OCI-M2 (cell line): ENCODE results near the gene CEP85.
"Not testable (repeated sequence)": the region's sequence is repeated elsewhere in the genome, so short reads cannot be mapped to it uniquely, and the experiment has no call there.

Experiments
- DNase-seq: peaks from one replicate; lab custom pipeline; 2025; ENCODE audit not compliant: unreplicated experiment; lab: John Stamatoyannopoulos, UW

The CEP85 gene

GRCh38 chr1:26290122-26290881 is 56.3 kb downstream of the CEP85 start:
- no peak for DNase-seq

GRCh38 chr1:26290882-26291261 is 56.9 kb downstream of the CEP85 start:
- no peak for DNase-seq

- DNase-seq: no peak
Observed at GRCh38 chr1:26291433-26291832, 57.4 kb downstream of the CEP85 start.

GRCh38 chr1:26291939-26292338 is 57.9 kb downstream of the CEP85 start:
- DNase-seq: no peak

- DNase-seq: not testable (repeated sequence)
Observed at GRCh38 chr1:26292735-26293134, 58.7 kb downstream of the CEP85 start.

GRCh38 chr1:26293911-26294463 is 60.0 kb downstream of the CEP85 start:
- DNase-seq: no peak

- no peak for DNase-seq
Observed at GRCh38 chr1:26295194-26296138, 61.5 kb downstream of the CEP85 start.

- DNase-seq: no peak
Observed at GRCh38 chr1:26296340-26297056, 62.5 kb downstream of the CEP85 start.

GRCh38 chr1:26297057-26297790 is 63.2 kb downstream of the CEP85 start:
- no peak for DNase-seq

GRCh38 chr1:26297791-26298124 is 63.8 kb downstream of the CEP85 start:
- no peak for DNase-seq

- DNase-seq: no peak
Observed at GRCh38 chr1:26300578-26301275, 66.7 kb downstream of the CEP85 start.

- DNase-seq: no peak
Observed at GRCh38 chr1:26302733-26303405, 68.9 kb downstream of the CEP85 start.

- no peak for DNase-seq
Observed at GRCh38 chr1:26305667-26306289, 71.8 kb downstream of the CEP85 start.

GRCh38 chr1:26306290-26307229 is 72.6 kb downstream of the CEP85 start, which contains the start of gene UBXN11:
UBXN11 (minus strand) TSS chr1:26306636; CDS start chr1:26302883, 3,753 bp downstream.
- peak; percentile 64 for DNase-seq

- no peak for DNase-seq
Observed at GRCh38 chr1:26307363-26307781, 73.4 kb downstream of the CEP85 start.

GRCh38 chr1:26307966-26308899 is 74.2 kb downstream of the CEP85 start:
- DNase-seq: not testable (repeated sequence)

GRCh38 chr1:26314501-26314900 is 80.5 kb downstream of the CEP85 start:
- DNase-seq: no peak
